Adrenal gland (tissue), 12 donors: ENCODE measurements around the gene GSG1L2. TPM values are rescaled to one million over a fixed set of nuclear protein-coding genes. Genes with fewer than 3 reads are reported as not detected.

Experiments used
- DNase-seq, 7 donors: peaks; one replicate each; pipeline ENCODE4 v3.0.0-alpha.2; 2019 to 2020
- H3K27ac ChIP-seq, 5 donors: fragments of 200-600 bp; sonication (generic) in 4 of 5; 1 replicate in 3 of 5; 2 replicates in 2 of 5; pipeline versions ENCODE4 v1.5.1 to v1.8.0; 2016 to 2020; ENCODE audit warnings: mild to moderate bottlenecking in 1 of 5
- H3K27me3 ChIP-seq: fragments of 200-600 bp; 2 replicates; pipeline ENCODE4 v1.8.0; 2021
- H3K36me3 ChIP-seq, 2 donors: fragments of 200-600 bp; replicated peaks in 1 of 2; 1 replicate in 1 of 2; 2 replicates in 1 of 2; pipeline versions ENCODE4 v1.5.1 to v1.8.0; 2018 to 2022
- H3K4me1 ChIP-seq, 2 donors: fragments of 200-600 bp; replicated peaks in 1 of 2; 1 replicate in 1 of 2; 2 replicates in 1 of 2; pipeline versions ENCODE4 v1.5.1 to v1.8.0; 2018 to 2021
- H3K4me3 ChIP-seq, 4 donors: fragments of 200-600 bp; sonication (generic) in 3 of 4; one replicate each; pipeline ENCODE4 v1.5.1; 2016 to 2018
- H3K9me3 ChIP-seq, 3 donors: fragments of 200-600 bp; sonication (generic) in 1 of 3; replicated peaks in 1 of 3; 1 replicate in 2 of 3; 2 replicates in 1 of 3; pipeline versions ENCODE4 v1.5.1 to v1.8.0; 2016 to 2021
- CTCF ChIP-seq, 6 experiments: fragments of 450-650 bp in 4 of 6; fragments of 200-600 bp in 2 of 6; sonication (generic) in 1 of 6; IDR thresholded peaks; 1 replicate in 5 of 6; 2 replicates in 1 of 6; pipeline versions ENCODE4 v1.5.1 to v1.8.0; 2016 to 2021; ENCODE audit warnings: antibody characterized with exemption in 6 of 6, mild to moderate bottlenecking in 2 of 6, moderate library complexity in 1 of 6
- POLR2A ChIP-seq, 2 donors: fragments of 450-650 bp; IDR thresholded peaks; one replicate each; pipeline ENCODE4 v1.6.1; 2017; ENCODE audit warnings: antibody characterized with exemption in 2 of 2, mild to moderate bottlenecking in 2 of 2, moderate library complexity in 1 of 2
- WGBS, 4 donors: extraction: QIAGEN DNeasy Blood & Tissue Kit in 2 of 4; methylation state at CpG; one replicate each; pipeline versions ENCODE4 v1.1.5 to v1.1.7; 2013 to 2017; 5-methylcytosine and 5-hydroxymethylcytosine counted together
- intact Hi-C, 2 donors: fragments of 100-400 bp; cut with DNase I; formaldehyde crosslinking; loops; one replicate each; pipeline versions ENCODE4 v1.14.1 to v1.15.0; 2022 to 2023
- polyA plus RNA-seq, 3 donors: library from polyadenylated mRNA; stranded (reverse); fragments of 200-250 nt in 2 of 3; fragments of 350-450 nt in 1 of 3; fragmentation: Illumina TruSeq in 1 of 3; extraction: RNeasy Lipid Tissue Mini Kit (QIAGEN cat#74804) in 1 of 3; gene quantifications; one replicate each; pipeline ENCODE4 v1.2.3, GENCODE V29; 2013 to 2014
- total RNA-seq, 9 donors: library from RNA; depleted of rRNA in 4 of 9; stranded (reverse); fragments of >200 nt in 4 of 9; fragments of 120-200 nt in 1 of 9; fragmentation: NEBNext Ultra II Directional in 1 of 9; extraction: Animal tissue kit (Norgen Biotek cat#: 25700) in 1 of 9; gene quantifications; one replicate each; pipeline versions ENCODE4 v1.1.0 to v1.2.4, GENCODE V29; 2013 to 2023
- donor health status: healthy with polysubstance abuse.
- donor health status: Bipolar disorder and iron deficiency.
- donor health status: DM: yes; HTN: yes; CAD: no.
- donor health status: DM: no; HTN: no; CAD: no.
- donor health status: DM: no; HTN: no; CAD: no.
- donor health status: DM: yes; HTN: yes; CAD: no.

The GSG1L2 gene
- total and polyA plus RNA-seq, 12 donors = not detected

- no peak overlapping the region for H3K27ac ChIP-seq
- H3K9me3 ChIP-seq = peaks cover 0 to 5% (median 0%) of the 10 kb centered on the region in 3 donors
- no peaks in the 10 kb centered on the region for H3K36me3 ChIP-seq
- no peaks in the 10 kb centered on the region for H3K27me3 ChIP-seq
- no peaks in the 10 kb centered on the region for H3K4me1 ChIP-seq
- TF ChIP-seq POLR2A (IDR thresholded peaks at IDR 0.05) (no peak), CTCF (IDR thresholded peaks at IDR 0.05) (no peak)
- intact Hi-C loops = no loop called here
- no peak for DNase-seq
- WGBS, 4 donors = 71 to 79% (median 75%) methylated on average over 5 of the region's 5 CpGs
- no peak overlapping the region for H3K4me3 ChIP-seq
These were observed 32.4 kb upstream of the GSG1L2 start for GRCh38 chr17:9854255-9854654.

- intact Hi-C loops = no loop called here
- WGBS, 4 donors = 81 to 90% (median 87%) methylated on average over 5 of the region's 5 CpGs
- TF ChIP-seq POLR2A (IDR thresholded peaks at IDR 0.05) (no peak), CTCF (IDR thresholded peaks at IDR 0.05) (no peak)
These were observed 28.3 kb upstream of the GSG1L2 start for GRCh38 chr17:9850151-9850550.

GRCh38 chr17:9845306-9845705, 23.4 kb upstream of the GSG1L2 start:
- no peak for TF ChIP-seq POLR2A (IDR thresholded peaks at IDR 0.05)
- TF ChIP-seq CTCF (IDR thresholded peaks at IDR 0.05) = no peak
- no peak for DNase-seq
- H3K4me3 ChIP-seq = no peak overlapping the region
- H3K9me3 ChIP-seq = no peaks in the 10 kb centered on the region
- intact Hi-C loops = no loop called here
- 69 to 86% (median 83%) methylated on average over 4 of the region's 4 CpGs for WGBS, 4 donors
- no peaks in the 10 kb centered on the region for H3K36me3 ChIP-seq
- H3K27ac ChIP-seq = no peak overlapping the region
- no peaks in the 10 kb centered on the region for H3K4me1 ChIP-seq
- no peaks in the 10 kb centered on the region for H3K27me3 ChIP-seq

More at GRCh38 chr17:9850151-9850550, 28.3 kb upstream of the GSG1L2 start:
- Histone ChIP-seq H3K4me3 (no peak overlapping the region), H3K36me3 (no peaks in the 10 kb centered on the region), H3K27ac (no peak overlapping the region), H3K27me3 (no peaks in the 10 kb centered on the region), H3K4me1 (no peaks in the 10 kb centered on the region), H3K9me3 (no peaks in the 10 kb centered on the region)
- no peak for DNase-seq

- Histone ChIP-seq H3K9me3 (no peaks in the 10 kb centered on the region), H3K4me1 (no peaks in the 10 kb centered on the region), H3K27ac (no peak overlapping the region), H3K36me3 (no peaks in the 10 kb centered on the region), H3K4me3 (no peak overlapping the region), H3K27me3 (no peaks in the 10 kb centered on the region)
- no peak for TF ChIP-seq CTCF (IDR thresholded peaks at IDR 0.05)
- TF ChIP-seq POLR2A (IDR thresholded peaks at IDR 0.05) = no peak
- DNase-seq = no peak
- intact Hi-C loops = no loop called here
- WGBS, 4 donors = 62 to 70% (median 67%) methylated on average over 8 of the region's 8 CpGs
These were observed 22.3 kb upstream of the GSG1L2 start for GRCh38 chr17:9844153-9844552.
